Thyroid gland (tissue), 4 donors: Measurements from ENCODE around the gene PTPN14.

Experiments used
- POLR2A ChIP-seq, 2 donors: fragments of 450-650 bp; IDR thresholded peaks; one replicate each; pipeline ENCODE4 v1.6.1; 2017; ENCODE audit warnings: antibody characterized with exemption in 2 of 2, mild to moderate bottlenecking in 2 of 2, moderate library complexity in 1 of 2
- TF ChIP-seq, protein P1 (sequence below), 6 experiments: fragments of 200-600 bp in 3 of 6; fragments of 450-650 bp in 3 of 6; sonication (generic) in 3 of 6; IDR thresholded peaks; one replicate each; pipeline ENCODE4 v1.5.1; 2016 to 2019; ENCODE audit warnings: antibody characterized with exemption in 6 of 6, mild to moderate bottlenecking in 2 of 6, inconsistent platforms in 1 of 6, moderate library complexity in 1 of 6

DNA sequence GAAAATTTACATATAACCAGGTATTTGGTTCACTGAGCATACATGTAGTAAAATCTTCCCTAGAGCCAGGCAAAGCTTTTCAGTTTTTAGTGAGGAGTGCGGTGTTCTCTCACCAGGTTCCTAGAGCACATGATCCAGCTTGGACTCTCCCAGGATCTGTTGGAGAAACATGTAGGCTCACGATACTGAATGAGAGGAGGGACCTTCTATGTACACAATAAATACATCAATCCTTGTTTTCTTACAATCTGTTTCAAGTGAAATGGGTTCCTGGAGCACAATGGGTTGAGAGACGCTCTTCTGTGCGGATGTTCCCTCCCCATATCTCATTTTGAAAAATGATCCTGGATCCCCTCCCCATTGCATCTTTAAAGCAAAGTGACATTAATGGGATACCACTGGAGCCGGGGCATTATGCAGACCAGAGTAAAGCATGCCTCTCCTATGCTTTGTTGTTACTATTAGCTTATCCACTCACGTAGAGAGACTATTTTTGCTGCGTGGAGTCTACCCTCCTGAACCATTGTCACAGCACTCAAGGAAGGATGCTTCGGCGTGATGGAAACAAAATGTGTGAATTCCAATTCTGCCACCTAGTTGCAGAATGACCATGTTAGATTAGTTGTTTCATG is 251.1 kb downstream of the PTPN14 start:
- TF ChIP-seq, protein P1, sequence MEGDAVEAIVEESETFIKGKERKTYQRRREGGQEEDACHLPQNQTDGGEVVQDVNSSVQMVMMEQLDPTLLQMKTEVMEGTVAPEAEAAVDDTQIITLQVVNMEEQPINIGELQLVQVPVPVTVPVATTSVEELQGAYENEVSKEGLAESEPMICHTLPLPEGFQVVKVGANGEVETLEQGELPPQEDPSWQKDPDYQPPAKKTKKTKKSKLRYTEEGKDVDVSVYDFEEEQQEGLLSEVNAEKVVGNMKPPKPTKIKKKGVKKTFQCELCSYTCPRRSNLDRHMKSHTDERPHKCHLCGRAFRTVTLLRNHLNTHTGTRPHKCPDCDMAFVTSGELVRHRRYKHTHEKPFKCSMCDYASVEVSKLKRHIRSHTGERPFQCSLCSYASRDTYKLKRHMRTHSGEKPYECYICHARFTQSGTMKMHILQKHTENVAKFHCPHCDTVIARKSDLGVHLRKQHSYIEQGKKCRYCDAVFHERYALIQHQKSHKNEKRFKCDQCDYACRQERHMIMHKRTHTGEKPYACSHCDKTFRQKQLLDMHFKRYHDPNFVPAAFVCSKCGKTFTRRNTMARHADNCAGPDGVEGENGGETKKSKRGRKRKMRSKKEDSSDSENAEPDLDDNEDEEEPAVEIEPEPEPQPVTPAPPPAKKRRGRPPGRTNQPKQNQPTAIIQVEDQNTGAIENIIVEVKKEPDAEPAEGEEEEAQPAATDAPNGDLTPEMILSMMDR (IDR thresholded peaks at IDR 0.05), result no peak
- TF ChIP-seq POLR2A (IDR thresholded peaks at IDR 0.05), result no peak
